PC-9 (cell line): Measurements from ENCODE around the gene GREB1L.
A peak's percentile ranks its signal among the peaks of the same experiment; 100 is the strongest.

Experiments
- EZH2 ChIP-seq: fragments of 200-600 bp; sonication (generic); IDR thresholded peaks from 2 replicates; pipeline ENCODE4 v1.8.0; 2017; ENCODE audit warnings: antibody characterized with exemption, low read depth
- TF ChIP-seq, protein P1 (sequence below): fragments of 200-600 bp; sonication (generic); conservative IDR thresholded peaks from 2 replicates; pipeline ENCODE4 v1.6.1; 2017; ENCODE audit warnings: mixed run types, antibody characterized with exemption, mild to moderate bottlenecking, moderate library complexity

DNA sequence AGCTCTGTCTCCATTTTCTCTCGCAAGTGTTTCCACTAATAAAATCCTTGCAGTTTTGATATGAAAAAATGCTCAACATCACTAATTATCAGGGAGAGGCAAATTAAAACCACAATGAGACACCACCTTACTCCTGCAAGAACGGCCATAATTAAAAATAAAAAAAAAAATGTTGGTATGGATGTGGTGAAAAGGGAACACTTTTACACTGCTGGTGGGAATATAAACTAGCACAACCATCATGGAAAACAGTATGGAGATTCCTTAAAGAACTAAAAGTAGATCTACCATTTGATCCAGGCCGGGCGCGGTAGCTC is 49.8 kb upstream of the GREB1L start:
- TF ChIP-seq, protein P1, sequence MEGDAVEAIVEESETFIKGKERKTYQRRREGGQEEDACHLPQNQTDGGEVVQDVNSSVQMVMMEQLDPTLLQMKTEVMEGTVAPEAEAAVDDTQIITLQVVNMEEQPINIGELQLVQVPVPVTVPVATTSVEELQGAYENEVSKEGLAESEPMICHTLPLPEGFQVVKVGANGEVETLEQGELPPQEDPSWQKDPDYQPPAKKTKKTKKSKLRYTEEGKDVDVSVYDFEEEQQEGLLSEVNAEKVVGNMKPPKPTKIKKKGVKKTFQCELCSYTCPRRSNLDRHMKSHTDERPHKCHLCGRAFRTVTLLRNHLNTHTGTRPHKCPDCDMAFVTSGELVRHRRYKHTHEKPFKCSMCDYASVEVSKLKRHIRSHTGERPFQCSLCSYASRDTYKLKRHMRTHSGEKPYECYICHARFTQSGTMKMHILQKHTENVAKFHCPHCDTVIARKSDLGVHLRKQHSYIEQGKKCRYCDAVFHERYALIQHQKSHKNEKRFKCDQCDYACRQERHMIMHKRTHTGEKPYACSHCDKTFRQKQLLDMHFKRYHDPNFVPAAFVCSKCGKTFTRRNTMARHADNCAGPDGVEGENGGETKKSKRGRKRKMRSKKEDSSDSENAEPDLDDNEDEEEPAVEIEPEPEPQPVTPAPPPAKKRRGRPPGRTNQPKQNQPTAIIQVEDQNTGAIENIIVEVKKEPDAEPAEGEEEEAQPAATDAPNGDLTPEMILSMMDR, result peak; percentile 21; the same call in 1 of the 2 replicates
- no peak for TF ChIP-seq EZH2
